GM21381 (cell line): ENCODE data around the gene BCR.

Source experiments
- ATAC-seq: cut with Tn5 transposase; IDR thresholded peaks from one replicate; pipeline ENCODE4 v1.9.1; 2021; ENCODE audit warnings: mild to moderate bottlenecking, moderate library complexity; ENCODE audit not compliant: unreplicated experiment

Gene BCR

GRCh38 chr22:23285236-23285635 lies 104.9 kb downstream of the BCR start:
- ATAC-seq = no peak

GRCh38 chr22:23285734-23286133 lies 105.4 kb downstream of the BCR start:
- no peak for ATAC-seq

GRCh38 chr22:23286296-23286695 lies 106.0 kb downstream of the BCR start:
- ATAC-seq = no peak

- no peak for ATAC-seq
These were observed 107.1 kb downstream of the BCR start for GRCh38 chr22:23287136-23288095.

GRCh38 chr22:23288301-23289129 lies 108.2 kb downstream of the BCR start:
- no peak for ATAC-seq

- no peak for ATAC-seq
These were observed 108.8 kb downstream of the BCR start for GRCh38 chr22:23289130-23289503.

- no peak for ATAC-seq
These were observed 109.8 kb downstream of the BCR start for GRCh38 chr22:23289851-23290724.

GRCh38 chr22:23291806-23292452 lies 111.6 kb downstream of the BCR start:
- ATAC-seq = no peak

GRCh38 chr22:23292453-23293350 lies 112.4 kb downstream of the BCR start:
- ATAC-seq = no peak

- no peak for ATAC-seq
These were observed 113.4 kb downstream of the BCR start for GRCh38 chr22:23293720-23294119.

GRCh38 chr22:23294221-23294620 lies 113.9 kb downstream of the BCR start:
- ATAC-seq = no peak

- ATAC-seq = no peak
These were observed 120.2 kb downstream of the BCR start for GRCh38 chr22:23300476-23300875.

GRCh38 chr22:23301591-23301990 lies 121.3 kb downstream of the BCR start:
- no peak for ATAC-seq

GRCh38 chr22:23302171-23303002 lies 122.1 kb downstream of the BCR start:
- no peak for ATAC-seq

- ATAC-seq = no peak
These were observed 125.1 kb downstream of the BCR start for GRCh38 chr22:23305321-23305910.

GRCh38 chr22:23305922-23306374 lies 125.6 kb downstream of the BCR start:
- ATAC-seq = no peak

GRCh38 chr22:23306438-23306921 lies 126.2 kb downstream of the BCR start:
- no peak for ATAC-seq

- no peak for ATAC-seq
These were observed 126.6 kb downstream of the BCR start for GRCh38 chr22:23306926-23307325.
